C4-2B (cell line): ENCODE results near the gene DBH.

Experiments used
- H3K27ac ChIP-seq: fragments of 450-650 bp; 2 replicates; pipeline ENCODE4 v1.5.1; 2017
- ZFX ChIP-seq: fragments of 450-650 bp; IDR thresholded peaks from 2 replicates; pipeline ENCODE4 v1.6.1; 2017
- TF ChIP-seq, protein P1 (sequence below): fragments of 450-650 bp; conservative IDR thresholded peaks from 2 replicates; pipeline ENCODE4 v1.5.1; 2017; ENCODE audit warnings: mild to moderate bottlenecking

The DBH gene

DNA sequence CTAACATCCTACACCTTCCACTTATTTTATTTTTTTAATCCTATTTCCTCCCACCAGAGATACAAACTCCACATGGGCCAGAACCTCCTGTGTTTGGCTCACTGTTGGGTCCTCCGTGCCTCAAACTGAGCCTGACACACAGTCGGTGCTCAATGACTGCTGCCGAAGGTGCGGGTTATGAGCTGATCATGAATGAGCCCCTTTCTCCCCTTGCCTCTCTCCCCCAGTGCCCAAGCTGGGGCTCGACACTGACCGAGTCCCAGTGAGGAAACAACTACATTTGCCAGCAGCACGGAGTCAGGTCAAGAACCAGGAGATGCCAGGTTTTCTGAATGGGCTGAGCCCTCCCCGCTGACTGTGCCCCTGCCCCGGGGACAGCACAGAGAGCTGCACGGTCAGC lies 57.0 kb downstream of the DBH start:
- H3K27ac ChIP-seq, result no peak overlapping the region
- TF ChIP-seq, protein P1, sequence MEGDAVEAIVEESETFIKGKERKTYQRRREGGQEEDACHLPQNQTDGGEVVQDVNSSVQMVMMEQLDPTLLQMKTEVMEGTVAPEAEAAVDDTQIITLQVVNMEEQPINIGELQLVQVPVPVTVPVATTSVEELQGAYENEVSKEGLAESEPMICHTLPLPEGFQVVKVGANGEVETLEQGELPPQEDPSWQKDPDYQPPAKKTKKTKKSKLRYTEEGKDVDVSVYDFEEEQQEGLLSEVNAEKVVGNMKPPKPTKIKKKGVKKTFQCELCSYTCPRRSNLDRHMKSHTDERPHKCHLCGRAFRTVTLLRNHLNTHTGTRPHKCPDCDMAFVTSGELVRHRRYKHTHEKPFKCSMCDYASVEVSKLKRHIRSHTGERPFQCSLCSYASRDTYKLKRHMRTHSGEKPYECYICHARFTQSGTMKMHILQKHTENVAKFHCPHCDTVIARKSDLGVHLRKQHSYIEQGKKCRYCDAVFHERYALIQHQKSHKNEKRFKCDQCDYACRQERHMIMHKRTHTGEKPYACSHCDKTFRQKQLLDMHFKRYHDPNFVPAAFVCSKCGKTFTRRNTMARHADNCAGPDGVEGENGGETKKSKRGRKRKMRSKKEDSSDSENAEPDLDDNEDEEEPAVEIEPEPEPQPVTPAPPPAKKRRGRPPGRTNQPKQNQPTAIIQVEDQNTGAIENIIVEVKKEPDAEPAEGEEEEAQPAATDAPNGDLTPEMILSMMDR, result no peak
- TF ChIP-seq ZFX, result no peak

DNA sequence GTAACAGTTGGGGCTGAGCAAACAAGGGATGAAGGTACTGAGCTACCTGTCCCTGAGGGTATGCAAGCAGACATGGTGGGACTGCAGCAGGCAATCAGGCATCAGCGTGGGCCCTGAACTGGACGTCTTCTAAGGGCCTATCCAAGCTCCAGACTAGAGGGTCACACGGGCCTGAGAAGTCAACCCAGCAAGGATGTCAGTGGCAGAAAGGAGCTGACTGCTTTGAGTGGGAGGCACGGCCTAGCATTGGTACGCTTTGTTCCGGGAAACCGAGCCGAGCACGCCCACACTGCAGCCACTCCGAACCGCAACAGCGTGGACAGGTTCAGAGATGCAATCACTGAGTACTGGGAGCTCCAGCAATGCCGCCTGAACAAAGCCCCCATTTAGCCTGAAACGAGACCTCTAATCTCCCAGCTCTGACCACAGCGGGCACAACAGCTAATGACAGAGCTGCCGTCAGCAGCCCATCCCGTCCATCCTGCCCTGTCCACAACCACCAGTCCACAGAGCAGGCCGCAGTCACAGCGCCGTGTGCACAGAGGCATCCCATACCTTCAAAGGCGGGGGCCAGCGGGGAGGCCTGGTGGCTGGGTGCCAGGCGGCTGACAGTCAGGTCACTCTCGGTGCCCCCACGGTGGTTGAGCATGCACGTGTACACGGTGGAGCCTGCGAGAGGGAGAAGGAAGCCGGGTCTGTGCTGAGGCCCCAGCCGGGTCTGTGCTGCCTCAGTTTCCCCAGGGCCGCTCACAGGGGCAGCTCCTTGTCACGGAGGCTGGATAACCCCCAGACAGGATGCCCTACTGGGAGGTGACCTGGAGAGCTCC lies 57.8 kb downstream of the DBH start:
- no peak for TF ChIP-seq ZFX
- TF ChIP-seq, protein P1, result no peak
- no peak overlapping the region for H3K27ac ChIP-seq

DNA sequence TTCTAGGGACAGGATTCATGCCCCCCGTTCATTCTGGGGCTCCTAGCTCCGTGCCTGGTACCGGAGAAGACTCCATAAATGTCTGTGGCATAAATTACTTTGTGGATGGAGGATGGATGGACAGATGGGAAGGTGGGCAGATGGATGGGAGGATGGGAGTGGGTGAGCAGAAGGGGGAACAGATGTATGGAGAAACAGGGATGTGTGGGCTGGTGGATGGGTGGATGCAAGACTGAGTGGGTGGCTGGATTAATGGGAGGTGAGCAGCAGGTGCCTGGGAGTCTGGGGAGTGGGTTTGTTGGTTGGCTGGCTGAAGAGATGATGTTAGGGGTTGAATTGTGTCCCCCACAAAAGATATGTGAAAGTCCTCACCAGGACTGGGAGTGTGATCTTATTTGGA lies 58.5 kb downstream of the DBH start:
- TF ChIP-seq, protein P1, result no peak
- no peak for TF ChIP-seq ZFX
- H3K27ac ChIP-seq, result no peak overlapping the region

DNA sequence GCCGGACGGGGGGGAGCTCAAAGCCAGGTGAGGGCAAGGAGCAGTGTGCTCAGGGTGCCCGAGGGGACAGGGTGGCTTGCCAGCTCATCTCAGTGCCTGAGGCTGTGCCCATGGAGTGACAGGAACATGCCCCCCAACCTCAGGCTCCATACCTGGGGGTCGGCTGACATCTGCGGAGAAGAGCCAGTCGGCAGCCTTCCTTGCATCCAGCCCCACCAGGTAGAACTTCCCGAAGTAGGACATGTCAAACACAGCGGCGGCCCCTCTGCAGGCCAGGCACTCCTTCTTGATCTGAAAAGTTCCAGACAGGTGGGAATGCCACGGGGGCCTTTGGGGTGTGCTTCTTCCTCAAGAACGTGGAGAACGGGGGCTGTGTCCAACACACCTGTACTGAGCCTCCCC lies 59.9 kb downstream of the DBH start:
- no peak for TF ChIP-seq ZFX
- TF ChIP-seq, protein P1, result no peak
- no peak overlapping the region for H3K27ac ChIP-seq

DNA sequence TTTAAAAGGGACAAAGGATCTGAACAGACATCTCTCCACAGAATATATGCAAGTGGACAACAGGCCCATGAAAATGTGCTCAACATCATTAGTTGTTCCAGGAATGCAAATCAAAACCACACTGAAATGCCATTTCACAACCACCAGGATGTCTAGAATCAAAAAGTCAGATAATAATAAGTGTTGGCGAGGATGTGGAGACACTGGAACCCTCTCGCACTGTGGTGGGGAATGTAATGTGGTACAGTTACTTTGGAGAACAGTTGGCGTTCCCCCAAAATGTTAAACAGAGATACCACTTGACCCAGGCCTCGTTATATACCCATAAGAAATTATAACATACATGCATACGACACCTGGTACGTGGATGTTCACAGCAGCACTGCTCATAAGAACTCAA lies 63.4 kb downstream of the DBH start:
- TF ChIP-seq, protein P1, result no peak
- TF ChIP-seq ZFX, result no peak
- no peak overlapping the region for H3K27ac ChIP-seq

DNA sequence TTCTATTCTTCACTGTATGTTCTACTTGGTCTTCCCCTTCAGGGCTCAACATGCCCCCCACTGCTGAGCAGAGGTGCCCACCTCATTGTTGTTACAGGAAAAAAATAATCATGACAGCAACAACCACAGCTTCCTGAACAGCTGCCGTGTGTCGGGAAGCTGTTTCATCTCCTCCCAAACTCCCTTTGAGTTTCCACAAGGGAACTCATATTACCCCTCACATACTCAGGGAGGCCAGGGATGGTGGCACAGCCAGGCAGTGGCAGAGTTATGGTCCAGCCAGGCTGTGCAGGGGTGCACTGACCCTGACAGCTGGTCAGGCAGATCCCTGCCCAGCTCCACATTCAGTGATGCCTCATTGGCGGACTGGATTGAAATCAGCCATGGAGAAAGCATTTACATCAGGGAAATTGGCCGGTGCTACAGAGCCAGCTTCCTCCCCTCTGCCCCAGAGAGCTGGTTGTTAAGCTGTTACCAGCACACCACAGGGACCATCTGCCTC lies 64.7 kb downstream of the DBH start:
- TF ChIP-seq ZFX, result no peak
- TF ChIP-seq, protein P1, result no peak
- no peak overlapping the region for H3K27ac ChIP-seq

DNA sequence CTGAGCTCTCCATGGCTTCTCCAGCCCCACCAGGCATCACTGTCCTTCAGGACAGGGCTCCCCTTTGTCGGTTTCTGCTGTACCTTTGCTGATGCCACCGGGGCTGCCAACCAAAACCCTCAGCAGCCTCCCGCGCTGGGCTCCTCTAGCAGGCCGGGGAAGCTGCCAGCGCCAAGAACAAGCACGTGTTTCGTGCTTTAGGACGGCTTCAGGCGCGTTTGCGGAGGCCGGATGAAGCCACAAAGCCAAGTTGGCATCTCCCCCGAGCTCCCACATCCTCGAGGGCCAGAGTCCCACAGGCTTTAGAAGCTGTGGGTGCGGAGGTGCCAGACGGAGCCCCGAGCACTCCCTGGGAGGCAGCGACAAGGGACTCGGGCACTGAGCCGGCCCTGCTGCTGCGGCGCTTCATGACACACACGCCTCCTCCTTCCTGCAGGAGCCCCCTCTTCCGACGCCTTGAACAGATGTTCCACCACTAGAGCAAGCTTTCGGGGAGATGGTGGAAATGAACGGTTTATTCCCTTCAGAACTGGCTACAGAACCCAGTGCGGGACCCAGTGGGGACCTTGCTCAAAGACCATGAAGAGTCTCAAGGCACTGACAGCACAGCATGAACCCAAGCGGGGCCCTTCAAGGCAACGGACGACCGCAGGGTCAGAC lies 65.3 kb downstream of the DBH start:
- no peak overlapping the region for H3K27ac ChIP-seq
- TF ChIP-seq ZFX, result no peak
- TF ChIP-seq, protein P1, result no peak
